MM.1S (cell line): ENCODE results near the gene ELF5.

ENCODE experiments used
- DNase-seq: peaks from one replicate; pipeline ENCODE4 v3.0.0-alpha.2; 2015
- H2AFZ ChIP-seq: fragments of 300-600 bp; sonication (generic); 2 replicates; pipeline ENCODE4 v1.6.0; 2016; ENCODE audit warnings: antibody characterized with exemption, low read length
- H3F3A ChIP-seq: fragments of 300-600 bp; sonication (generic); 2 replicates; pipeline ENCODE4 v1.6.1; 2016; ENCODE audit warnings: mild to moderate bottlenecking, antibody characterized with exemption, low read length, moderate library complexity, mixed read lengths; ENCODE audit not compliant: insufficient read depth
- H3K27ac ChIP-seq: fragments of 300-600 bp; sonication (generic); 2 replicates; pipeline ENCODE4 v1.5.1; 2016; ENCODE audit warnings: mild to moderate bottlenecking, low read length
- H3K27me3 ChIP-seq: fragments of 300-600 bp; sonication (generic); replicated peaks from 2 replicates; pipeline ENCODE4 v1.6.0; 2016; ENCODE audit warnings: low read length; ENCODE audit not compliant: insufficient read depth
- H3K36me3 ChIP-seq: fragments of 300-600 bp; sonication (generic); replicated peaks from 2 replicates; pipeline ENCODE4 v1.6.1; 2016; ENCODE audit warnings: mild to moderate bottlenecking, low read length, mixed read lengths; ENCODE audit not compliant: insufficient read depth
- H3K4me1 ChIP-seq: fragments of 300-600 bp; sonication (generic); 2 replicates; pipeline ENCODE4 v1.6.1; 2016; ENCODE audit warnings: low read length, mixed read lengths
- H3K4me2 ChIP-seq: fragments of 300-600 bp; sonication (generic); 2 replicates; pipeline ENCODE4 v1.6.0; 2016; ENCODE audit warnings: low read depth, low read length
- H3K4me3 ChIP-seq: fragments of 300-600 bp; sonication (generic); 2 replicates; pipeline ENCODE4 v1.5.1; 2016; ENCODE audit warnings: low read length, mixed read lengths
- H3K79me2 ChIP-seq: fragments of 300-600 bp; sonication (generic); 2 replicates; pipeline ENCODE4 v1.6.1; 2016; ENCODE audit warnings: mixed run types, low read length, mixed read lengths
- H3K9ac ChIP-seq: fragments of 300-600 bp; sonication (generic); 2 replicates; pipeline ENCODE4 v1.6.1; 2016; ENCODE audit warnings: low read length, mixed read lengths
- H3K9me2 ChIP-seq: fragments of 300-600 bp; sonication (generic); replicated peaks from 2 replicates; pipeline ENCODE4 v1.6.1; 2016; ENCODE audit warnings: mild to moderate bottlenecking, low read length, mixed read lengths; ENCODE audit not compliant: insufficient read depth
- H3K9me3 ChIP-seq: fragments of 300-600 bp; sonication (generic); replicated peaks from 2 replicates; pipeline ENCODE4 v1.6.1; 2016; ENCODE audit warnings: mild to moderate bottlenecking, low read length, mixed read lengths; ENCODE audit not compliant: insufficient read depth
- H4K20me1 ChIP-seq: fragments of 300-600 bp; sonication (generic); 2 replicates; pipeline ENCODE4 v1.6.1; 2016; ENCODE audit warnings: mild to moderate bottlenecking, low read length, moderate library complexity, mixed read lengths; ENCODE audit not compliant: insufficient read depth
- EZH2 ChIP-seq: fragments of 300-600 bp; sonication (generic); optimal IDR thresholded peaks from 2 replicates; pipeline ENCODE3; 2017; ENCODE audit warnings: low read depth, mild to moderate bottlenecking, antibody characterized with exemption, low read length, mixed read lengths
- EZH2phosphoT487 ChIP-seq: fragments of 300-600 bp; sonication (generic); IDR thresholded peaks from 2 replicates; pipeline ENCODE4 v1.6.1; 2018; ENCODE audit warnings: antibody characterized with exemption, low read length
- TF ChIP-seq, protein P1 (sequence below): fragments of 300-600 bp; sonication (generic); IDR thresholded peaks from 2 replicates; pipeline ENCODE4 v1.5.1; 2016; ENCODE audit warnings: antibody characterized with exemption, low read length, mixed read lengths

The ELF5 gene

DNA sequence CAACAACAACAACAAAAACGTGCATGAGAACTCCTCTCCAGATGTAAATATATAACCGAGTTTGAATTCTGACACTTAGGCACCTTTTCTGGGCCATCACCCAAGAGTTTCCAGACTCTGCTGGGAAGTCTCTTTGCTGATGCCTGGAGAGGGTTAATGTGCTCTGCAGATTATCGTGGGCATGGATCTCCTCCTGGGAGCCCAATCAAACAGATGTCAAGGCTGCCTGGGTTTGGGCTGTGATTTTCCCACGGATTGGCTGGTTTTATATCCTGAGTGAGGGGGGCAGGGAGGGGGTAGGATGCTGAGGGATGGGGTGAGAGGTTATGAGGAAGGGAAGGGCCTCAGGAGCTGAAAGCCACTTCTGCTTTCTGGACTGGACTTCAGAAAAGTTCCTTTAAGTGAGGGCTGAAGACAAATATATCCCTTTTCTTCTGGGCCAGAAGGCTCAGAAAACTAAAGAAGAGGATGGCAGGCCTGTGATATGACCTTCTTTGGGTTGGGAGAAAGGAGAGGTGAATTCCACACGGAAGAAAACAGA, 4.2 kb downstream of the ELF5 start:
- Histone ChIP-seq H3K79me2 (no peaks in the 10 kb centered on the region), H3K9me3 (no peaks in the 10 kb centered on the region), H3F3A (no peaks in the 10 kb centered on the region), H3K4me3 (no peak overlapping the region), H3K9ac (no peak overlapping the region), H2AFZ (no peak overlapping the region), H3K9me2 (no peaks in the 10 kb centered on the region), H3K4me2 (no peak overlapping the region), H3K27me3 (no peaks in the 10 kb centered on the region), H4K20me1 (no peaks in the 10 kb centered on the region), H3K4me1 (no peaks in the 10 kb centered on the region), H3K36me3 (no peaks in the 10 kb centered on the region), H3K27ac (no peak overlapping the region)
- TF ChIP-seq EZH2 = no peak
- TF ChIP-seq EZH2phosphoT487 = no peak
- TF ChIP-seq, protein P1, sequence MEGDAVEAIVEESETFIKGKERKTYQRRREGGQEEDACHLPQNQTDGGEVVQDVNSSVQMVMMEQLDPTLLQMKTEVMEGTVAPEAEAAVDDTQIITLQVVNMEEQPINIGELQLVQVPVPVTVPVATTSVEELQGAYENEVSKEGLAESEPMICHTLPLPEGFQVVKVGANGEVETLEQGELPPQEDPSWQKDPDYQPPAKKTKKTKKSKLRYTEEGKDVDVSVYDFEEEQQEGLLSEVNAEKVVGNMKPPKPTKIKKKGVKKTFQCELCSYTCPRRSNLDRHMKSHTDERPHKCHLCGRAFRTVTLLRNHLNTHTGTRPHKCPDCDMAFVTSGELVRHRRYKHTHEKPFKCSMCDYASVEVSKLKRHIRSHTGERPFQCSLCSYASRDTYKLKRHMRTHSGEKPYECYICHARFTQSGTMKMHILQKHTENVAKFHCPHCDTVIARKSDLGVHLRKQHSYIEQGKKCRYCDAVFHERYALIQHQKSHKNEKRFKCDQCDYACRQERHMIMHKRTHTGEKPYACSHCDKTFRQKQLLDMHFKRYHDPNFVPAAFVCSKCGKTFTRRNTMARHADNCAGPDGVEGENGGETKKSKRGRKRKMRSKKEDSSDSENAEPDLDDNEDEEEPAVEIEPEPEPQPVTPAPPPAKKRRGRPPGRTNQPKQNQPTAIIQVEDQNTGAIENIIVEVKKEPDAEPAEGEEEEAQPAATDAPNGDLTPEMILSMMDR = no peak
- DNase-seq = no peak

GRCh38 chr11:34508524-34508923, 5.1 kb downstream of the ELF5 start:
- no peaks in the 10 kb centered on the region for H3K4me1 ChIP-seq
- no peaks in the 10 kb centered on the region for H3K9me3 ChIP-seq
- H3K36me3 ChIP-seq = no peaks in the 10 kb centered on the region
- no peak overlapping the region for H3K27ac ChIP-seq
- H3K27me3 ChIP-seq = no peaks in the 10 kb centered on the region
- H3K9me2 ChIP-seq = no peaks in the 10 kb centered on the region
- no peak overlapping the region for H2AFZ ChIP-seq
- DNase-seq = no peak
- TF ChIP-seq EZH2phosphoT487 (no peak), EZH2 (no peak)
- TF ChIP-seq, protein P1 = no peak
- no peaks in the 10 kb centered on the region for H4K20me1 ChIP-seq
- H3K4me2 ChIP-seq = no peak overlapping the region
- no peaks in the 10 kb centered on the region for H3K79me2 ChIP-seq
- no peaks in the 10 kb centered on the region for H3F3A ChIP-seq
- H3K9ac ChIP-seq = no peak overlapping the region
- no peak overlapping the region for H3K4me3 ChIP-seq

DNA sequence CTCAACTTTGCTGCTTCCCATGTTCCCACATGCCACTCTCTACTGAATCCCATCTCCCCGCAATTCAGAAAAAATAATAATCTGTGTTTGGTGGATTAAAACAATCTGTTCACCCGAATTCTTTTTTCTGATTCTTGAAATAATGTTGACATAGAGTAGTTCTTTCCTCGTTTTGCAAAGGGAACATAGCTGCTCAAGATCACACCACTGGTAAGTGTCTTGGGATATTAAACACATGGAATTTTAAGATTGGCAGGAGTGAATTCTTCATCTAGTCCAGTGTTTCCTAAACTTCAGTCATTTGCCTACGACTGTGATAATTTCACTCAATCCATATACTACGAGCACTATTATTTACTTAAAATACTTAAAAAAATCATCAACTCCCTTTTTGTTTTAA, 6.0 kb downstream of the ELF5 start:
- no peaks in the 10 kb centered on the region for H3K27me3 ChIP-seq
- H3K9me3 ChIP-seq = no peaks in the 10 kb centered on the region
- no peak overlapping the region for H2AFZ ChIP-seq
- no peak overlapping the region for H3K27ac ChIP-seq
- no peak overlapping the region for H3K9ac ChIP-seq
- no peak for DNase-seq
- H3K36me3 ChIP-seq = no peaks in the 10 kb centered on the region
- TF ChIP-seq EZH2phosphoT487 = no peak
- no peak for TF ChIP-seq EZH2
- TF ChIP-seq, protein P1 = no peak
- no peaks in the 10 kb centered on the region for H3K4me1 ChIP-seq
- H3K4me2 ChIP-seq = no peak overlapping the region
- no peaks in the 10 kb centered on the region for H3K79me2 ChIP-seq
- H3K4me3 ChIP-seq = no peak overlapping the region
- H3K9me2 ChIP-seq = no peaks in the 10 kb centered on the region
- H3F3A ChIP-seq = no peaks in the 10 kb centered on the region
- H4K20me1 ChIP-seq = no peaks in the 10 kb centered on the region
